Measurements from ENCODE around the gene RNF14.

RNF14 gene

GRCh38 chr5:141940695-141941271 lies 28.1 kb upstream of the RNF14 start:
- no peak for TF ChIP-seq CTCF (IDR thresholded peaks at IDR 0.05; ENCODE audit: borderline replicate concordance, control extremely low read depth, extremely low read depth, insufficient read depth, missing control alignments)
- in situ Hi-C loops (cut with MboI; ENCODE audit: low sequenced_read_pairs, unreplicated experiment), result no loop called here
- DNase-seq (ENCODE audit: low spot score), result no peak

GRCh38 chr5:141941307-141941706 lies 27.6 kb upstream of the RNF14 start:
- in situ Hi-C loops (cut with MboI; ENCODE audit: low sequenced_read_pairs, unreplicated experiment), result no loop called here
- no peak for DNase-seq (ENCODE audit: low spot score)
- TF ChIP-seq CTCF (IDR thresholded peaks at IDR 0.05; ENCODE audit: borderline replicate concordance, control extremely low read depth, extremely low read depth, insufficient read depth, missing control alignments), result no peak

- TF ChIP-seq CTCF (IDR thresholded peaks at IDR 0.05; ENCODE audit: borderline replicate concordance, control extremely low read depth, extremely low read depth, insufficient read depth, missing control alignments), result no peak
- in situ Hi-C loops (cut with MboI; ENCODE audit: low sequenced_read_pairs, unreplicated experiment), result no loop called here
- DNase-seq (ENCODE audit: low spot score), result no peak
Observed at GRCh38 chr5:141941779-141942178, 27.1 kb upstream of the RNF14 start.

- in situ Hi-C loops (cut with MboI; ENCODE audit: low sequenced_read_pairs, unreplicated experiment), result no loop called here
- TF ChIP-seq CTCF (IDR thresholded peaks at IDR 0.05; ENCODE audit: borderline replicate concordance, control extremely low read depth, extremely low read depth, insufficient read depth, missing control alignments), result no peak
Observed at GRCh38 chr5:141942185-141942857, 26.6 kb upstream of the RNF14 start.

GRCh38 chr5:141944076-141944475 lies 24.8 kb upstream of the RNF14 start:
- in situ Hi-C loops (cut with MboI; ENCODE audit: low sequenced_read_pairs, unreplicated experiment), result no loop called here
- TF ChIP-seq CTCF (IDR thresholded peaks at IDR 0.05; ENCODE audit: borderline replicate concordance, control extremely low read depth, extremely low read depth, insufficient read depth, missing control alignments), result no peak
- no peak for DNase-seq (ENCODE audit: low spot score)

More at GRCh38 chr5:141942185-141942857, 26.6 kb upstream of the RNF14 start:
- DNase-seq (ENCODE audit: low spot score), result no peak

- in situ Hi-C loops (cut with MboI; ENCODE audit: low sequenced_read_pairs, unreplicated experiment), result no loop called here
- no peak for DNase-seq (ENCODE audit: low spot score)
- no peak for TF ChIP-seq CTCF (IDR thresholded peaks at IDR 0.05; ENCODE audit: borderline replicate concordance, control extremely low read depth, extremely low read depth, insufficient read depth, missing control alignments)
Observed at GRCh38 chr5:141945511-141946051, 23.3 kb upstream of the RNF14 start.

Data from GM13976 (cell line).